HG03442 (cell line): ENCODE results near the gene DLX3.
A peak's percentile ranks its signal among the peaks of the same experiment; 100 is the strongest.

Experiments used
- ATAC-seq: cut with Tn5 transposase; IDR thresholded peaks from one replicate; pipeline ENCODE4 v1.9.1; 2021; ENCODE audit warnings: mild to moderate bottlenecking, moderate library complexity; ENCODE audit not compliant: unreplicated experiment

The DLX3 gene

GRCh38 chr17:50024808-50025207 lies 29.8 kb upstream of the DLX3 start:
- ATAC-seq: no peak

- no peak for ATAC-seq
Observed at GRCh38 chr17:50023520-50023919, 28.5 kb upstream of the DLX3 start.

GRCh38 chr17:50022463-50023130 lies 27.6 kb upstream of the DLX3 start:
- ATAC-seq: no peak

- ATAC-seq: no peak
Observed at GRCh38 chr17:50021681-50022370, 26.8 kb upstream of the DLX3 start.

GRCh38 chr17:50020841-50021599 lies 26.0 kb upstream of the DLX3 start:
- ATAC-seq: no peak

GRCh38 chr17:50018909-50019308 lies 23.9 kb upstream of the DLX3 start:
- ATAC-seq: no peak

- no peak for ATAC-seq
Observed at GRCh38 chr17:50015146-50015545, 20.1 kb upstream of the DLX3 start.

- no peak for ATAC-seq
Observed at GRCh38 chr17:50014471-50015088, 19.6 kb upstream of the DLX3 start.

- no peak for ATAC-seq
Observed at GRCh38 chr17:50013079-50013478, 18.1 kb upstream of the DLX3 start.

- no peak for ATAC-seq
Observed at GRCh38 chr17:50009282-50009681, 14.3 kb upstream of the DLX3 start.

- no peak for ATAC-seq
Observed at GRCh38 chr17:50003911-50004310, 8.9 kb upstream of the DLX3 start.

GRCh38 chr17:49998836-49999511 lies 4.0 kb upstream of the DLX3 start:
- no peak for ATAC-seq

- ATAC-seq: peak; percentile 68
Observed at GRCh38 chr17:49997773-49998703, 3.0 kb upstream of the DLX3 start.

- no peak for ATAC-seq
Observed at GRCh38 chr17:49997301-49997650, 2.3 kb upstream of the DLX3 start.

- no peak for ATAC-seq
Observed at GRCh38 chr17:49996495-49997300, 1.7 kb upstream of the DLX3 start.

GRCh38 chr17:49996121-49996494 lies 1.1 kb upstream of the DLX3 start:
- ATAC-seq: no peak

GRCh38 chr17:49994085-49995054 lies 654 bp downstream of the DLX3 start:
- ATAC-seq: no peak

GRCh38 chr17:49993423-49994060 lies 1.5 kb downstream of the DLX3 start:
- ATAC-seq: no peak
